Activated naive CD8-positive, alpha-beta T cell treated with anti-CD3 and anti-CD28 coated beads, Interleukin-2, amount 50 U/mL, for 16 hours (primary cell): Measurements from ENCODE around the gene SLC44A3.
"Not testable (repeated sequence)": the region's sequence is repeated elsewhere in the genome, so short reads cannot be mapped to it uniquely, and the experiment has no call there.

Source experiments
- DNase-seq: peaks from one replicate; pipeline ENCODE4 v3.0.0-alpha.2; 2020; ENCODE audit warnings: low read depth, low spot score

SLC44A3 gene

DNA sequence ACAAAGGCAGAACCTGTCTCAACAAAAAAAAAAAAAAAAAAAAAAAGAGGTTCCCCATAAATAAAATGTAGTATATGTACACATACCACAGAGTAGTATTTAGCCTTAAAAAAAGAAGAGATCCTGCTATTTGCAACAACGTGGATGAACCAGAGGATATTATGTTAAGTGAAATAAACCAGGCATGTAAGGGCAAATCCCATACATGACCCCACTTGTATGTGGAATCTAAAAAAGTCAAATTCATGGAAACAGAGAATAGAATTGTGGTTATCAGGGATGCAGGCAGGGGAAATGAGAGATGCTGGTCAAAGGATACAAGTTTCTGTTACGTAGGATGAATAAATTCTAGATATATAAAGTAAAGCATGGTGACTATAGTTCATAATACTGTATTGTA, 16.7 kb downstream of the SLC44A3 start:
- DNase-seq, result no peak

DNA sequence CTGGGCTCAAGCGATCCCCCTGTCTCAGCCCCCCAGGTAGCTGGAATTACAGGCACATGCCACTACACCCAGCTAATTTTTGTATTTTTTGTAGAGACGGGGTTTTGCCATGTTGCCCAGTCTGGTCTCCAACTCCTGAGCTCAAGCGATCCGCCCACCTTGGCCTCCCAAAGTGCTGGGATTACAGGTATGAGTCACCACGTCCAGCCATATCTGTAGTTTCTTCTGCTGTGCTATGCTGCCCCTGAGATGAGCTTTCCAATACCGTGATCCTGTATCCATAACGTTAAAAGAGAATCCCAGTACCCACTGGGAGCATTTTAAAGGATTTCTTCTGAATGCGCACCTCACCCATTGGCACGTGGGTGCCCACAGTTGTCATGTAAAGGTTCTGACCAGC, 20.2 kb downstream of the SLC44A3 start:
- not testable (repeated sequence) for DNase-seq

DNA sequence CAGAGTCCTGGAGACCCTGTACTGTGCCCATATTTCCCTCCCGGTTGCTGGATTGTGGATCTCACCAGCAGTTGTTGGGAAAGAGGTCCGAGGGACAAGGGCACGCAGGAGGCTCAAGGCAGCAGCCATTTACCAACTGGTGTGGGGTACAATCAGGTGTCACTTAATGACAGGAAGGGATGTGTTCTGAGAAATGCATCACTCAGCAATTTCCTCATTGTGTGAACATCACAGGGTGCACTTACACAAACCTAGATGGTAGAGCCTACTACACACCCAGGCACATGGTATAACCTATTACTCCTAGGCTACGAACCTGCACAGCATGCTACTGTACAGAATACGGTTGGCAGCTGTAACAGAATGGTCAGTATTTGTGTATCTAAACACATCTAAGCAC, 20.7 kb downstream of the SLC44A3 start:
- DNase-seq, result no peak

DNA sequence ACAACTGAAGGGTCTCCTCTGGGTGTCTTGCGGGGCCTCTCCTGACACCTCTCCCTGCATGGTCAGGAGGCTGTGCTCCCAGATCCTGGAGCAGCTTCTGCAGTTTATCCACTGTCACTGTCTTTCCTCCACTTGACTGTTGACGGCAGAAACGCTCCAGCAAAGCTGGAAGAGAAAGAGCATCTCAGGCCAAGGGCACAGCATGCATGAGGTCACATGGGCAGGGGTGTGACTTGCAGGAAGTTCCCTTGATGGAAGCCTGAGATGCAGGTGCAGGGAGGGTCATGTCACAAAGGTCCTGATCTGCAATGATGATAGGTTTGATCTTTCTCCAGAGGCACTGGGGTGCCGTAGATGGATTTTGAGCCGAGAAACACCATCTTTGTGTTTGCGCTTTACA, 23.3 kb downstream of the SLC44A3 start:
- DNase-seq, result no peak

DNA sequence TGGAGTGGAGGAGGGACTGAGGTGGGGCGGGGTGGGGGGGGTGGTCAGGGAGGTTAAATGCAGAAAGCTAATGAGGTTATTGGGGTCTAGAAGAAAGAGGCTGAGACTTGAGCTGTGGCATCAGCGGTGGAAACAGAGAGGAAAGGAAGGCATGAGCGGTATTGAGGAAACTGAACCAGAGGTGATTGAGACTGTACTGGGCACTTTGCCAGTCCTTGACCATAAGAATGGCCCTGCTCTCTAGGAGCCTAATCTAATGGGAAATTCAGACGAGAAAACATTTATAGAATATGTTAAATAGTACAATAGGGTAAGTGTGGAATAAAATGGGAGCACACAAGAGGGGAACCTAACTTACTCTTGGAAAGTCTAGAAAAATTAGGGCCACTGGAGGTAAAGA, 23.7 kb downstream of the SLC44A3 start:
- DNase-seq, result no peak

DNA sequence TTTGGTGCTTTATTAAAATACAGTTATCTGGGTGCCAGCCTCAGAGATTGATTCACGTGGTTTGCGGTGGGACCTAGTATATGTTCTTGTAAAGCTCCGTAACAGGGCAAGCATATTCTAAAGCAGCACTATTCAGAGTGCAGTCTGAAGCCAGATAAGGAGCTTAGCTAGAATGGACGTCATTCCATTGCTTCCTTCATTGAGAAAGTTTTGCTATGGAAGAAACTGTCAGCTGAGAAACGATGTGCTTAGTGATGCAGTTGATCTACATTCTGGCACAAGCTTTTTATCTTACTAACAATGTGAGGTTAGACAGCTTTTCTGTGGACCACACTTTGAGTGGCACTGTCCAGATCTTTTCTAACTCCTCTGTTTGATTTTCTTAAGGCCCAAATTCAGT, 26.2 kb downstream of the SLC44A3 start:
- DNase-seq, result no peak

DNA sequence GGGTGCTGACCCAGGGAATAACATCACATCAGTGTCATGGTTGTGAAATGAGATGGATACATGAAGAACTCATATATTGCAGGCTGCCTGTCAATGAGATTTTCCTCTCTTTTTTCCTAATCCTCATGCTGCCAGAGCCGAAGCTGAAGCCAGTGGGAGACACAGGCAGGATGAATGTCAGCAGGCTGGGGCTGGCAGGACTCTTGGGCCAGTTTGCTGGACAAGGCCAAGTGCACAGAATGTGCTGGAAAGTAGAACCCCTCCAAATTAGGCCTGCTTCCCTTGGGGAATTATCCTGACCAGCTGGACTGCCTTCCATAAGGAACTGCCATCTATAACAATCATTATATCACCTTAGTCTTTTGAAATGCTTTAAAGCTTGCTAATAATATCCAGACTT, 31.4 kb downstream of the SLC44A3 start:
- no peak for DNase-seq

DNA sequence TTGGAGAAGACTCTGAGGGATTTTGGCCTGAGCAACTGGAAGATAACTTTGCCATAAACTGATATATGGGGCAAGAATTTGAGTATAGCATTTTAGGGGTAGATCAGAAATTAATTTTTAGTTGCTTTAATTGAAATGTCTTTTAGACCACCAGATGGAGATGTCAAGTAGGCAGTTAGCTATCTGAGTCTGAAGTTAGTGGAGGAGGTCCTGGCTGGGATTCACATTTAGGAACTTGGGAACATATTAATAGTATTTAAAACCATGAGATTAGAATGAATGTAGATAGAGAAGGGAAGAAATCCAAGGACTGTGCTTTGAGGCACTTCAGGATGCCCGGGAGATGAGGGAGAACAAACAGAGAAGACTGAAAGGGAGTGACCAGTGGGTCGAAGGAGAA, 32.6 kb downstream of the SLC44A3 start:
- DNase-seq, result no peak

DNA sequence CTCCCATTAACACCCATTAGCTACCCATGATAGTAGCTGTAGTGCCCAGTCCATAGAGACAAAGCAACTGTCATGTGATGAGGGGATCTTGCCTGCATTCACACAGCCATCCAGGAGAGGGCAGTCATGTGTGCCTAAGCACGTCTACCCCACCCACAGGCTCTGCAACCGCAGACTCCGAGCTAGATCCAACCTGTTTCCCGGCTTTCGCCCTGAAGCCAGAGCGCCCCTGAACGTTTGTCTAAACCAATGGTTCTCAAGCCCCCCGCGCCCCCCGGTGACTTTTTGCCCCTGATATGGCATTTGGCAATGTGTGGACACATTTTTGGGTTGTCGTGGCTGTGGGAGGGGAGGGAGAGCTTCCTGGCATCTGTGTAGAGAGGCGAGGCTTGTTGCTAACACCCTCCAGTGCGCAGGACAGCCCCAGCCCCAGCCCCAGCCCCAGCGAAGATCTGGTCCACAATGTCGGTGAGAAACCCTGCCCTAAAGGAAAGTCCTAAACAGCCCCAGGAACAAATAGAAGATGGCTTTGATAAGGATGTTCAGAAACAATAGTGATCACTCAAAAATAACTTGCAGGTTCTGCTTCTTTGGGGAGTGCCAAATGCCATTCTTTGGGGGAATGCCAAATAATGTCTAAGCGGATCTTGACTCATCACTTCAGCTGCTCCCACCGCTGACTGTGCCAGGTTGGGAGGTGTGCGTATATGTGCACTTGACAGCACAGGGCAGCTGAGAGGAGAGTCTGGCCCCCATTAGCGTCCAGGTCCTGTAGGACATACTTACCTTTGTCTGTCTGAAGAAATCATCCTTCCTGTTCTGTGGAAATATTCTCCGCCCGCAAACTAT, 34.5 kb downstream of the SLC44A3 start:
- peak; percentile 56 for DNase-seq

DNA sequence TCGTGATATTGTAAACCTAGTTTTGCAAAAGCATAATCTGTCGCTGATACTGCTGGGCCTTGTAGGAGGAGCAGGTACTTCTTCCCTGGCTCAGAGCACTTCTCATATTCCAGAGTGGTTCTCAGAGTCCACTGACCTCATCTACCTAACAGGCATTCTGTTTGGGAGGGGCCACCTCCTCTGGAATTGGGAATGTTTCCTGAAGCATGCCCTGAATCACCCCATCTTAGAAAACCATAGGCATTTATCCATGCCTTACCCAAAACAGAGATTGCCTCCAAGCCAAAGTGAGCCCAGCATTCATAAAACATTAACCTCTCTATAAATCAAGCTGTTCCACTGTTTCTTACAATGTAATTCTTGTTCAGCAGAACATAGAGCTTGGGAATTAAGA, 35.1 kb downstream of the SLC44A3 start:
- DNase-seq, result no peak

DNA sequence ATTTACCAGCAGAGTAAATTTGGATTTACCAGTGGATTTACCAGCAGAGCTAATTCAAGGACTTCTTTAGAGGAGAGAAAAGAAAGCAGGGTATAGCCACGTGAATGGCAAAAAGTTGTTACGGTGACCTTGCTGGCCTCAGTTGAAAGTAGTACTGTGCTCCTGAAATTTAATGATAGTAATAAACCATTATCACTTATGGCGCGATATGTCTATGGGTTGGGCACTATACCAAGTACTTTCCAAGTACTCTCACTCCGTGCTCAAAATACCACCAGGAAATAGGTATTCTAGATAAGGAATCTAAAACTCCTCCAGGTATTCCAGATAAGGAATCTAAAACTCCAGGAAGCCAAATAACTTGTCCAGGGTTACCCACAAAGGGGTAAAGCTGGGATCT, 35.8 kb downstream of the SLC44A3 start:
- no peak for DNase-seq

DNA sequence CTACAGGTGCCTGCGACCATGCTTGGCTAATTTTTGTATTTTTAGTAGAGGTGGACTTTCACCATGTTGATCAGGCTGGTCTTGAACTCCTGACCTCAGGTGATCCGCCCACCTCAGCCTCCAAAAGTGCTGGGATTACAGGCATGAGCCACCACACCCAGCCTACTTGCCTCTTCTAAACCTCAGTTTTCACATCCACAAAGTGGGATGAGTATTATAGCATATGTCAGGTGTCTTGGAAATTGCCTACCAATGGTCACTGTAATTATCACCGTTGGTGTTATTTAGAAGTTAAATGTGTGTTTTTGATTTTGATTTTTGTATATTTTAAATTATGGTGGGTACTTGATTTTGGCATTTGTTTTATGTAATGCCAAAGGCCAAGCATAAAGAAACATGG, 36.7 kb downstream of the SLC44A3 start:
- DNase-seq, result no peak

DNA sequence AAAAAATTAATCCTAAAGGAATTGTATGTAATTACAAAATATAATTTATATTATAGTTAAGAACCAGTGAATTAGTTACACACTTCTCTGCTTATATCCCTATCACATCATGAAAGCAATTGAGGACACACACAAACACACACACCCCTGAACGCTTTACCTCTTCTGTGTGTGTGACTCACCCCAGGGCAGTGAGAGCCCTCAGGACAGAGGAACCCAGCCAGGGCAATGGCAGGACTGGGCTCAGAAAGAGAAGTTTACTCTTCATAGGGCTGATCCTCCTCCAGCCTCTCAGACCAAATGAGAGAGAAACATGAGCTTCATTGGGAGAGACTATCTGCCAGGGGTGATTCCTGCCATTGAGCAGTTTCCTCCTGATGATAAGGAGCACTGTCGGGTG, 38.1 kb downstream of the SLC44A3 start:
- DNase-seq, result no peak

DNA sequence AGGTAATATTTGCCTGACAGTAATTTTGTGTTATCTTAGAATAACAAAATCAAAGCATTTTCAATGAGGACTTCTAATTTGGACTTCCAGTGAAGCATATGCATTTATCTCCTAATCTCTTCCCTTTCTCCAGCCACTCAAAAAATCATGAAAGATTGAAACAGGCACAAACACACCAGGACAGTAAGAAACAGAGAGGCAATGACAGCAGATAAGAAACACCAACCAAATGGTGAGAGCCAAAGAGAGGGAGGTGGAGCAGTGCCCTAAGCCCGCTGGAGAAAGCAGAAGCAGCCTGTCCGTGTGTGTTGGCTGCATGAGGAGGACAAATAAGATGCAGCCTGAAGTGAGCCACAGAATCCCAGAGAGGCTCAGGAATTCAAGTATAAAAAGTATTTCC, 39.0 kb downstream of the SLC44A3 start:
- no peak for DNase-seq

DNA sequence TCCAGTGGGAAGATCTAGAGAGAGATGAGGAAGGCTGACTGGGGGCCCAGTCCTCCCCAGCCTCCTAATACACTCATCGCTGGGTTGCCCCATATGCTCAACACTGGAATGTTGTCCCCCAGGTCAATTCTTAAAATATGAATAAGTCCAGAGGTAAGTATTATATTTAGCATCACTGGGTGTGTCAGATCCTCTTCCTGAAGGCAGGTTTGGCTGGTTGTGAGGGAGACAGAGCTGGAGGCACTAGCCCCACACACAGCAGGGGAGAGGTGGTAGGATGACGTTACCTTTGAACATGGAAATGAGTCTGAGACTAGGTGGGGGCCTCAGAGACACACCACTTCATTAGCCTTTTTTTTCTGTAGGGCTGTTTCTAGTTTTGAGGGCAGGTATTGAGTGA, 42.6 kb downstream of the SLC44A3 start:
- no peak for DNase-seq

DNA sequence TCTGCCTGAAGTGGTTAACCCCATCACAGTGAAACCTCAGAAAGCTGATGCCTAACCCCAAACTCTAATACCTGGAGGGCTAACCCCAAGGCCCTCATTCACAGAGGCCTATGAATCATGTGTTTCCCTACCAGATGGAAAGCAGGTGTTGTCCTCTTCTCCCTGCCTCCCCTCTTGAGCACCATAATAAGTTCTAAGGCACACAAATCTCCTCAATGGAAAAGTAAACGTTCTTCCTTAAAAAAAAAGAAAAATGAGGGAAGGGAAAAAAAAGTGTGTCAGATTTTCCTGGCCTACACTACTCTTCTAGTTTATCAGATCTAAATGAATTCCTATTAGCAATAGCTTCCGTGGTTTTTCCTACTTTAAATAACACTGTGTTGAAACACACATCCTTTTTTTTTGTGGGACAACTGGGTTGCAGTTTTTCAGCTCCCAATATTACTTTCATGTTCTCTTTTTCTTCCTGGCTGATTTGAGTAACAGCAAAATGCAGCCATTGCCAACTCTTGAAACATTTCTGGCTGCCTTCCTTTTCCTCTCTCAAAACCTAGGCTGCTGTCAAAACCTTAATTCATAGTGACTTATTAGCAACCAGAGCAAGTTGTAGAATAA, 43.2 kb downstream of the SLC44A3 start:
- DNase-seq, result no peak

DNA sequence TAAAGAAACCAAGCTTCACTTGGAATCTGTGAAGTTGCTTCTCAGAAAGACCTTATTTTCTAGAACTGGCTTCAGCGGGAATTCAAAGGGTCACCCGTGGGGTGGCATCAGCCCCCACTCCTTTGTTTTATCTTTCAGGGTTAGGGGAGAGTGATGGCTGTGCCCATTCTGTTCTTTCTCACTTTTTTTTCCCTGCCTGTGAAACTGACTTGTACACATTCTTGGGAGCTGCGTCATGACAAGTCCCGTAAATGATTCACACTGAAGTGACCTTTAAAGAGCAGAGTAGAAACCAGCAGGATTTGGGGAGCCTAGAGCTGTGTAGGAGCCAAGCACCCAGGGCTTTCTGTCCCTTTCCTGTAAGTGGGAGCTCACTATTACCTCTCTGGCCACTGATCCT, 43.8 kb downstream of the SLC44A3 start:
- DNase-seq, result no peak

DNA sequence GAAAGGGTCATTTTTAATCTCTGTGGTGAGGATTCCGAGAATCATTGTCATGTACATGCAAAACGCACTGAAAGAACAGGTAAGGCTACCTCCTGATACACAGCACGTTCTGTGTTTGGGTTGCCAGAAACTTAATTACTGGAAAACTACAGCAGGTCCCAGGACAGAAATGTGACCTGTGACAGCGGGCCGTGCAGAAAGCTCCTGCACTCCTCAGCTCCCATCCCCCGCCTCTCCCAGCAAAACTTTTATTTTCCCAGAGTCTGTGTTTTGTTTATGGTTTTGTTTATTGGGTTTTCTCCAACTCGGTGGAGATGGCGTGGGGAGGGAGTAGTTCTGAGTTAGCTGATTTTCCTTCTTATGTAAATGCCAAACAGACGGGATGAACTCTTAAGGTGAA, 44.7 kb downstream of the SLC44A3 start:
- DNase-seq, result no peak

DNA sequence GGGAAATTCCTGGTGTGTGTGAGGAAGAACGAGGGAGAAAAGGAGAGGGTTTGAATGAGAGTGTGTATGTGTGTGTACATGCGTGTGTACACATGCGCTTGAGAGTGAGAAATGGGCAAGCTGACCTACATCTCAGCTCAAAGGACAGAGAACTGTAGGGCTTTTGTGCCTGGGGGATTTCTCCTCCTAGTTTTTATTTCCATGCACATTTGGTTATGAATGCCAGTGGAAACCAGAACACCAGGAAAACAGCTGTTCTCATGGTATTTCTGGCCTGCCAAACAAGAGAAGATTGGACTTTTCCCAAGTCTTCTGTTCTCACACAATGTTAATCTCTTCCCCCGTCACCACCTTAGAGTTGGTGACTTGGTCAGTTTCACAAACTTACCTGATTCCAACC, 45.2 kb downstream of the SLC44A3 start:
- no peak for DNase-seq

DNA sequence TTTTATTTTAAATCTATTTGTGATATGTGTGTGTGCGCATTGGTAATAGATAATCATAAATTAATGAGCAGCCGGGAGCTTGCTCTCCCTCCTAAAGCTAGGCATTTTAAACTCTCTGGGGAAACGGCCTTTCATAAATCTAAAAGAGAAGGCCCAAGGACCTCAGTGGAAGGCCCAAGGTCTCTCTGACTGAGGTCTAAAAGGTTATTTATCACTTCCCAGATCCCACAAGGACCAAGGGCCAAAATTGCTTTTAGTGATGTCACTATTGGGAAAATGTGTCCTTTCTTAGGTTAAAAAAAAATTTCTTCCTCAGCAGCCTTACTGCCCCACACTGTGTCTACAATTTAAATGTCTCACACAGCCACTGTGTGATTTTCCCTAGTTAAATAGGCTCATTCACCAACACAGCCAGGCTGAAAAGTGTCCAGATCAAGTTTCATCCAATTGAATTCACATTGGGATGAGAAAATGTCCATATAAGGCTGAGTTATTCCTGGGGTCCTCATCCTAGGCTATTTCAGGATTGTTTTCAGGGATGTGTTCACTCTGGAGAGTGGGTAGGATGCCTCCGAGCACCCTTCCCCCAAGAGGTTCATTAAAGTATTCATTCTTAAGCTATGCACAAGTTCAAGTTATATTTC, 46.1 kb downstream of the SLC44A3 start:
- DNase-seq, result no peak

DNA sequence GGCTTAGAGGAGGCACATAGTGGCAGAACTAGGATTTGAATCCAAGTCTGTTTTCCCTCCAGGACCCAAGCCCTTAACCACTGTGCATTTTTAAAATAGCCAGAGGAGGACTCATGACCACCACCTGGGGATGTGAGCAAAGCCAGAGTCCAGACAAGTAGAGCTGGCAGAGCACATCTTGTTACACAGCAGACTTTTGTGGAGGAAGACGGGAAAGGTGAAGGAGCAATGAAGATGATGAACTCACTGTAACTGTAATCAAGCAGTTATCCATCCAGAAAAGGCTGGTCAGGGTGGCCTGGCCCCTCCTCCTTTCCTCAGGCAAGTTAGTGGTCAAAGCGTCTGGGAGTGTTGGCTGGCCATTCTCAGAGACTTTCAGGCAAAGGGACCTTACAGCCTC, 50.9 kb downstream of the SLC44A3 start:
- no peak for DNase-seq

DNA sequence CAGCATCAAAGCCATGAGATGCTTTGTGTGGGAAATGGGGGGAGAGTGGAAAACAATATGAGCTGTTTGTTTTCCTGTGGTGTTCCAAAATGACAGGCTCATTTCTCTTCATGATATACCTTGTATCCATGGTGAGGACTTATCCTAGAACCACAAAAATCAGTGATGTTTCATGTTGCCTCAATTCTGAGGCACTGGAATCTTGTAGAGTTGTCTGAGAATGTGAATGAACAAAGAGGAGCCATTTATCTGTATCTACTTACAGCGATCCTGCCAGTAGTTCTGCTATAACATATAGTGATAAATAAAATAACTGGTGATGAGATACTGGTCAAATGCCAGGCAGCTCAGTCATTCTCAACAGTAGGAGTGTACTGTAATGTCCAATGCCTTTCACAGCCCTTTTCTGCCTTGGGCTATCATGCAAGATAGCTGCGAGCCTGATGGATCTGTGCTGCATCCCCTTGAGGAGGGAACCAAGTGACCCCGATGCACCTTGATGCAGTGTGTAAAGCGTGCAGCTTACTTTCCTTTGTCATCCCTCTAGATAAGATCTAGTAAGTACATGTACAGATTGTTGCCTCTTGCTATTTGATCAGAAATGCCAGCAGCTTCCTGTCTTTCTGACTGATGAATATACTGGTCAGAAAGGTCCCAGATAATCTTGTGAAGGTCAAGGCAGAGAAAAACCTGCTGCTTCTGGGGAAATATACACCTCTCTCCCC, 52.8 kb downstream of the SLC44A3 start:
- DNase-seq, result no peak
